Stimulated activated CD8-positive, alpha-beta memory T cell treated with anti-CD3 and anti-CD28 coated beads, Interleukin-7, amount 100 ng/mL, for 24 hours (primary cell): ENCODE measurements around the gene PAK4.

Experiments
- DNase-seq: peaks from one replicate; pipeline ENCODE4 v3.0.0-alpha.2; 2020; ENCODE audit warnings: low read depth

The PAK4 gene

GRCh38 chr19:39165857-39166256, 40.3 kb downstream of the PAK4 start:
- no peak for DNase-seq

GRCh38 chr19:39166571-39167391, 41.2 kb downstream of the PAK4 start:
- DNase-seq = no peak

GRCh38 chr19:39167461-39168257, 42.1 kb downstream of the PAK4 start:
- DNase-seq = no peak

- DNase-seq = no peak
These were observed 42.9 kb downstream of the PAK4 start for GRCh38 chr19:39168258-39169142.

- DNase-seq = no peak
These were observed 43.7 kb downstream of the PAK4 start for GRCh38 chr19:39169143-39169810.

- DNase-seq = no peak
These were observed 45.0 kb downstream of the PAK4 start for GRCh38 chr19:39170386-39171231.

GRCh38 chr19:39171479-39172465, 46.2 kb downstream of the PAK4 start:
- DNase-seq = no peak

- DNase-seq = no peak
These were observed 47.3 kb downstream of the PAK4 start for GRCh38 chr19:39172700-39173501.

- DNase-seq = no peak
These were observed 48.0 kb downstream of the PAK4 start for GRCh38 chr19:39173502-39173991.

GRCh38 chr19:39174142-39174541, 48.6 kb downstream of the PAK4 start:
- DNase-seq = no peak

GRCh38 chr19:39174558-39175544, 49.3 kb downstream of the PAK4 start:
- DNase-seq = no peak

- DNase-seq = no peak
These were observed 50.0 kb downstream of the PAK4 start for GRCh38 chr19:39175564-39175963.

GRCh38 chr19:39177110-39177699, 51.6 kb downstream of the PAK4 start:
- no peak for DNase-seq

- DNase-seq = no peak
These were observed 52.1 kb downstream of the PAK4 start for GRCh38 chr19:39177736-39178135.

GRCh38 chr19:39178296-39179006, 52.9 kb downstream of the PAK4 start:
- DNase-seq = no peak

GRCh38 chr19:39179754-39180153, 54.2 kb downstream of the PAK4 start:
- no peak for DNase-seq
